Subcutaneous adipose tissue (tissue), 4 donors: ENCODE results near the gene TEDC1. TPM values are rescaled to one million over a fixed set of nuclear protein-coding genes. Genes with fewer than 3 reads are reported as not detected.

Experiments
- total RNA-seq, 4 donors: library from RNA; depleted of rRNA; stranded (reverse); fragments of >200 nt; gene quantifications; one replicate each; pipeline ENCODE4 v1.1.0, GENCODE V29; 2016
- TF ChIP-seq, protein P1 (sequence below): fragments of 450-650 bp; IDR thresholded peaks from one replicate; pipeline ENCODE4 v1.5.1; 2016; ENCODE audit warnings: low read depth, mild to moderate bottlenecking, control low read depth, antibody characterized with exemption, moderate library complexity

Gene TEDC1
- total RNA-seq, 4 donors from 2014 or later = 1.3 to 3.5 (median 2.1) TPM

DNA sequence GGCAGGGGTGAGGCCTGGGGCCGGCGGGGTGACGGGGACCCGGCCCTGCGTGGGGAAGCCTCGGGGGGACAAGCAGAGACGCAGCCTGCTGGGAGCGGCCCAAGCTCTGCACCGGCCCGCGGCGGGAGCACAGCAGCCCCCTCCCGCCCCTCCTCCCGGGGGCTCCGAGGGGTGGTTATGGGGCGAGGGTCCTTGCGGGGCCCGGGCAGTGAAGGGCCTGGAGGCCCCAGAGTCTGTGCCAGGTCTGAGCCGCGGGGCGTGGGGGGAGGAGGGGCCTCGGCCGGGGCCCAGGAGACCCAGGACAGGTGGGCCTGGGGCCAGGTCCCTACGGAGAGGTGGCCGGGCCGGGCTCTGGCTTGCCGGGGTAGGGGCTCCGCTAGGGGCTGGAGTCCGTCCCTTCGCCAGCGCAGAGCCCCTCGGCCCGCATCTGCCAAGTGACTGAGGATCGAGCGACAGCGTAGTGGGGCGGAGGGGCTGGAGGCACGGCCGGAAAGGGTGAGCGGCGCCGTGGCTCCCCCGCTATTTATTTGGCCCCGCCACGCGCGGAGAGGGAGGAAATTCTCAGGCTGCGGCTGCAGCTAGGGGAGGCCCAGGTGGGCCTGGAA lies 35.8 kb downstream of the TEDC1 start:
- TF ChIP-seq, protein P1, sequence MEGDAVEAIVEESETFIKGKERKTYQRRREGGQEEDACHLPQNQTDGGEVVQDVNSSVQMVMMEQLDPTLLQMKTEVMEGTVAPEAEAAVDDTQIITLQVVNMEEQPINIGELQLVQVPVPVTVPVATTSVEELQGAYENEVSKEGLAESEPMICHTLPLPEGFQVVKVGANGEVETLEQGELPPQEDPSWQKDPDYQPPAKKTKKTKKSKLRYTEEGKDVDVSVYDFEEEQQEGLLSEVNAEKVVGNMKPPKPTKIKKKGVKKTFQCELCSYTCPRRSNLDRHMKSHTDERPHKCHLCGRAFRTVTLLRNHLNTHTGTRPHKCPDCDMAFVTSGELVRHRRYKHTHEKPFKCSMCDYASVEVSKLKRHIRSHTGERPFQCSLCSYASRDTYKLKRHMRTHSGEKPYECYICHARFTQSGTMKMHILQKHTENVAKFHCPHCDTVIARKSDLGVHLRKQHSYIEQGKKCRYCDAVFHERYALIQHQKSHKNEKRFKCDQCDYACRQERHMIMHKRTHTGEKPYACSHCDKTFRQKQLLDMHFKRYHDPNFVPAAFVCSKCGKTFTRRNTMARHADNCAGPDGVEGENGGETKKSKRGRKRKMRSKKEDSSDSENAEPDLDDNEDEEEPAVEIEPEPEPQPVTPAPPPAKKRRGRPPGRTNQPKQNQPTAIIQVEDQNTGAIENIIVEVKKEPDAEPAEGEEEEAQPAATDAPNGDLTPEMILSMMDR = no peak

DNA sequence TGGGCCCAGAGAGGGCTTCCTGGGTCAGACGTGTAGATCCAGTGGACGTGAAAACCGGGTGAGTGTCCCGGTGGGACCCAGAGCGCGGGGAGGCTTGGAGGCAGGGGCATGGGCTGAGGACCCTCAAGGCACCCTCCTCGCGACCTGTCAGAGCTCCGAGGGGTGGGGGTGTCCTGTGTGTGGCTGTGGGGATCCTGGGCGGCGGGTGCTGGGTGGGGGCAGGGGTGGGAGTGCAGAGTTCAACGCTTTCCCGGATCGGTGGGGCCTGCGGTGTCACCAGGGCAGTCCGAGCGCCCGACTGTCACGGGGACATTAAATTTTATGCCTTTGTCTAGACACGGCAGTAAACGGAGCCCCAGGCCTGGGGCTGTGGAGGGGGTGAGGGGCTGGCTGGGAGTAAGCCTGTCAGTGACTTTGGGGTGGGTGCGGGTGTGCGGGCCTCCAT lies 36.4 kb downstream of the TEDC1 start:
- TF ChIP-seq, protein P1 = no peak

DNA sequence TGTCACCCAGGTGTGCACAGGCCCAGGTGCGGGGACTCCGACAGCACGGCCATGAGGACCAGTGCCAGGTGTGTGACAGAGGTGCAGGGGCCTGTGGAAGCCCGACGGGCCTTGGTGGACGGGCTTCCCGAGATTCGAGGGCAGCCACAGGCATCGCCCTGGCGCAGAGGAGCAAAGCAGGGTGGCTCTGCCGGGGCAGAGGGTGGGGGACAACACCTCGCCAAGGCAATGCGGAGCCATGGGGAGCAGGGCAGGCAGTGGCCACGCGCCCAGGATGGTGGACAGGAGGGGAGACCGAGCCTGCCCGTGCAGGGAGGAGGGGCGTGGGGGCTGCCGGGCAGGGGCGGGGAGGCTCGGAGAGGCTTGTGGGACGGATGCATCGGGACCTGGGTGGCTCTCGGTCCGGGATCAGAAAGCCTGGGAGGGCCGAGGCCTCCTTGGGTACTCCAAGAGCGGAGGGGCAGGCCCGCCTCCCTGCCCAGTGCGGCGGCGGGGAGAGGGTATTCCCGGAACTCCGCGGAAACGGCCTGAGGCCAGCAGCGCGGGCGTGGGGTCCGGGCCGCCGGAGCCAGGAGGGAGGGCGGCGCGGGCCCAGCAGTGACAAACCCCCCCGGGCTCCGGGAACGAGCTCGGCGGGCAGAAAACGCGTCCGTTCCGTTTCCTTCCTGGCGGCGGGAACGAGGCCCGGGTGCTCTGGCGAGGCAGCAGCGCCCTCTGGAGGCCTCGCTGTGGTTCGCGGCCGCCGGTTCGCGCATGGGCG lies 37.0 kb downstream of the TEDC1 start:
- TF ChIP-seq, protein P1 = no peak

DNA sequence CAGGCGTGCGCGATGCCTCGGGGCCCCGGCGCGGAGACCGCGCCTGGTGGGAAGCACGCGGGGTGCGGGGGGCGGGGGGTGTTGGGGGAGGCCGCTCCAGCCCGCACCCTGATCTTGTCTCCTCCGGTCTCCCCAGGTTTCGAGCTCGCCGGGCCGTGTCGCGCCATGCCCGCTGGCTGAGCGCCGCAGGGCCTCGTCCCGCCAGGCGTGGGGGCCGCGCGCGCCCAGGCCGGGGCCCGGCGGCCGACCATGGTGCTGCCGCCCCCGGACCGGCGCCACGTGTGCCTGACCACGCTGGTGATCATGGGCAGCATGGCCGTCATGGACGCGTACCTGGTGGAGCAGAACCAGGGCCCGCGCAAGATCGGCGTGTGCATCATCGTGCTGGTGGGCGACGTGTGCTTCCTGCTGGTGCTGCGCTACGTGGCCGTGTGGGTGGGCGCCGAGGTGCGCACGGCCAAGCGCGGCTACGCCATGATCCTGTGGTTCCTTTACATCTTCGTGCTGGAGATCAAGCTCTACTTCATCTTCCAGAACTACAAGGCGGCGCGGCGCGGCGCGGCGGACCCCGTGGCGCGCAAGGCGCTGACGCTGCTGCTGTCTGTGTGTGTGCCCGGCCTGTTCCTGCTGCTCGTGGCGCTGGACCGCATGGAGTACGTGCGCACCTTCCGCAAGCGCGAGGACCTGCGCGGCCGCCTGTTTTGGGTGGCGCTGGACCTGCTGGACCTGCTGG lies 37.7 kb downstream of the TEDC1 start:
- TF ChIP-seq, protein P1 = no peak

DNA sequence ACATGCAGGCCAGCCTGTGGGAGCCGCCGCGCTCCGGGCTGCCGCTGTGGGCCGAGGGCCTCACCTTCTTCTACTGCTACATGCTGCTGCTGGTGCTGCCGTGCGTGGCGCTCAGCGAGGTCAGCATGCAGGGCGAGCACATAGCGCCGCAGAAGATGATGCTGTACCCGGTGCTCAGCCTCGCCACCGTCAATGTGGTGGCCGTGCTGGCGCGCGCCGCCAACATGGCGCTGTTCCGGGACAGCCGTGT lies 38.2 kb downstream of the TEDC1 start:
- TF ChIP-seq, protein P1 = no peak

DNA sequence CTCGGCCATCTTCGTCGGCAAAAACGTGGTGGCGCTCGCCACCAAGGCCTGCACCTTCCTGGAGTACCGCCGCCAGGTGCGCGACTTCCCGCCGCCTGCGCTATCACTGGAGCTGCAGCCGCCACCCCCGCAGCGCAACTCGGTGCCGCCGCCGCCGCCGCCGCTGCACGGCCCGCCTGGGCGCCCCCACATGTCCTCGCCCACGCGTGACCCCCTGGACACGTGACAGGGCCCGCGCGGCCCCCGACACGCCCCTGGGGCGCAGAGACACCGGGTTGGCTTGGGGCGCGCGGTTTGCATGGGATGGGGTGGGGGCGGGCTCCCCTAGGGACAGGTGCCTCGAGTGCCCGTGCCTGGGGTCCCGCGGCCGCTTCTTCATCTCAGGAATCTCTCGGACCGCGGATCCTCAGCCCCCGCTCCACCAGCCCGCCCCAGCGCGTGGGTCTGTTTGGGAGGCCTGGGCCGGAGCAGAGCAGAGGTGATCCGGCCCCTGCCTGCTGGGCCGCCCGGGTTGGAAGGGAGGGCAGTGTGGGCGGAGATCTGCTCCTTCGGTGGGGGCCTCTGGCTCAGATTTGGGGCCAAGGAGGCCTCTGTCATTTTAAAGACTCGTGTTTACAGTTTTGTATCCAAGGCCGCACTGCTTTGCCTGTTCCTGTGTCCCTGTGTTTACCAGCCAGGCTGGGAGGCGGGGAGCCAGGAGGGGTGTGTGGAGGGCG lies 38.7 kb downstream of the TEDC1 start:
- TF ChIP-seq, protein P1 = no peak
